RCC 7860 (cell line): Measurements from ENCODE around the gene DHX8.

Experiments used
- DNase-seq: peaks from one replicate; pipeline ENCODE4 v3.0.0-alpha.2; 2015; ENCODE audit warnings: low spot score
- FAIRE-seq: peaks from 2 replicates; lab custom pipeline; 2012; peaks lifted over from hg19 to GRCh38; lab: Jason Lieb, UNC

DHX8 gene

DNA sequence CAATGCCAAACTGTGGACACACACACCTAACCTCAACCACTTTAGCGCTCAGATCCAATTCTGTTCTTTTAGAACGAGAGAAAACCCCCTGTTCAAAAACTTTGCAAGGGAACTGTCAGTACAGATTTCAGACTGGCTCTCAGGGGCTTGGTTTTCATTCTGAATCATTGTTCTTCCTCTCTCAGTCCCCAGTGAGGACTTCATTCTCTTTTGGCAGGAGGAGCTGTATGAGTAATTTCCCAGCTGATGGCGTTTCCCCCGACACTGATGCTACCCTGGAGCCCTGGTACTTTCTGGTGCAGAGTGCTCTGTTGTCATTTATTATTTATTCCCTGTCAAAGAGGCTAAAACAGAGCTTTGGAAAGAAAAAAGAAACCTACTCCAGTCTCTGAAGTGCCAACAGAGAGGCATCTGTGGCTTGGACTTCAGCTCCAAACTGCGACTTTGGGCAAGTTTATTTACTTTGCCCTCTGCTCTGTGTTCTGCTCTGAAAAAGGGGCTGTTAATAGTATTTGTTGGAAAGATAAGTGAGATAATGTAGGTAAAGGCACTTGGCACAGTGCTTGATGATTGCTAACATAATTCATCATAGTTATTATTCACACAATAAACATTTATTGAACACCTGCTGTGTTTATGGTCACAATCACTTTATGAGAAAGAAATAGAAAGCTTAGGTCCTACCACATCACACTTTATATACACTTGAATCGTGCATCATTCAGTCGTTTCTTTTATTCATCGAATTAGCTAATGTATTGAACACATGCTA, 34.0 kb downstream of the DHX8 start:
- no peak for DNase-seq
- FAIRE-seq = no peak

GRCh38 chr17:43521389-43521788, 37.6 kb downstream of the DHX8 start:
- no peak for DNase-seq
- no peak for FAIRE-seq

- FAIRE-seq (no peak), DNase-seq (no peak)
Observed at GRCh38 chr17:43524945-43525575, 41.3 kb downstream of the DHX8 start.

DNA sequence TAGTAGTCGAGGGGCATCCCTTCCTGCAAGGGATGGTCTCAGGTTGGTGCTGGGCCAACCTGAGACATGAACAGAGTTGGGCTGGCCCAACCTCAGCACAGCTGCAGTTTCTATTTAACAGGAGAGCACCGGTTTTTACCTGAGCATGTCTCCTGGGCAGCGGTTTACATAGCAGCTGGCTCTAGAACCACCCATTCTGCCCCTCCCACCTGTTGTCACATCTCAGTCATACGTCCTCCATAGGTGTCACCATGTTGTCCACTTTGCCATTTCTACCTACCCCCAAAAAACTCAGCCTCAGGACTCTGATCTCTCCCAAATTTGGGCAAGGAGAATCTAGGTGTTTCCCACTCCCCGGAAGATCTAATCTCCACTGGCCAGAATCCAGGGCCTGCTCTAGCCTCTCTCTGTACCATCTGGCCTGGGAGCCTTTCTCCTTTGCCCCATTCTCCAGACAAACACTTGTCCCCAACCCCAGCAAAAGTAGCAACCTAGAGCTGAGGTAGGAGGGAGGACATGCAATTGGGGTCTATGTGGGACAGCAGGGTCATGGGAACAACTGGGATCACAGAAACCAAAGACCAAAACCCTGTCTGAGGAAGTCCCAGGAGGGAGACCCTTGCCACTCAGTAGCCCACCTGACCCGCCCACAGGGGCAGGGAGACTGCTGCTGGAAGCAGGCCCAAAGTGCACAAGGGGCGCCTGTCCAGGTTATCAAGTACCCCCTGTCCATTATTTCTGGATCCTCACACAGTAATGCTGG, 43.3 kb downstream of the DHX8 start:
- FAIRE-seq = no peak

DNA sequence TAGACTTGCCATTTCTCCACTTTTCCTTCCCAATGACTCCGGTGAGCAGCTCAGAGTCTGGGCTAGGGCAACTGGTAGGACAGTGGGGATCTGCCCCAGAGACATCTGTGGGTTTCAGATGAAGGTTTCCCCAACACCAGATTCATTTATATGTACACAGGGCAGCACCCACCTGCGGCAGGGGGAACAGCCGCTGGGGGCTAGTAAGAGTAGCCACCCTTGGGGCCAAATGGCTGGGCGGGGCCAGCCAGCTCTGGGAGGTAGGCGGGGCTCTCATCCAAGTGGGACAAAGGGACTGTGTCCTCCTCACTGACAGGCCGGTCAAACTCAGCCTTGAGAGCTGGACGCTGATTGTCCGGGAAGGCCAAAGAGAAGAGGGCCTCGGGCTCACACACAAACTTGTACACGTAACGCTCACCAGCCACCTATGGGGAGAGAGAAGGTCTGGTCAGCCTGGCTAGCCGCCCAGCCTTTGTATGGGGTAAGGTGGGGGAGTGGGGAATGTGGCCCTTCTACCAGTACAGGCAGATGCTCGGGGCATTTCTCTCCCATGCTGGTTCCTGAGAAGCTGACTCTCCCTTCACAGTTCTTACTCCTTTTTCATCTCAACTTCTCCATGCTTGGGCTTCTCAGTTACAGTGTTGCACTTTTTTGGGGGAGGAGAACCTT, 44.7 kb downstream of the DHX8 start:
- FAIRE-seq = no peak
- DNase-seq = no peak

More for the DNA sequence above, 43.3 kb downstream of the DHX8 start:
- no peak for DNase-seq

DNA sequence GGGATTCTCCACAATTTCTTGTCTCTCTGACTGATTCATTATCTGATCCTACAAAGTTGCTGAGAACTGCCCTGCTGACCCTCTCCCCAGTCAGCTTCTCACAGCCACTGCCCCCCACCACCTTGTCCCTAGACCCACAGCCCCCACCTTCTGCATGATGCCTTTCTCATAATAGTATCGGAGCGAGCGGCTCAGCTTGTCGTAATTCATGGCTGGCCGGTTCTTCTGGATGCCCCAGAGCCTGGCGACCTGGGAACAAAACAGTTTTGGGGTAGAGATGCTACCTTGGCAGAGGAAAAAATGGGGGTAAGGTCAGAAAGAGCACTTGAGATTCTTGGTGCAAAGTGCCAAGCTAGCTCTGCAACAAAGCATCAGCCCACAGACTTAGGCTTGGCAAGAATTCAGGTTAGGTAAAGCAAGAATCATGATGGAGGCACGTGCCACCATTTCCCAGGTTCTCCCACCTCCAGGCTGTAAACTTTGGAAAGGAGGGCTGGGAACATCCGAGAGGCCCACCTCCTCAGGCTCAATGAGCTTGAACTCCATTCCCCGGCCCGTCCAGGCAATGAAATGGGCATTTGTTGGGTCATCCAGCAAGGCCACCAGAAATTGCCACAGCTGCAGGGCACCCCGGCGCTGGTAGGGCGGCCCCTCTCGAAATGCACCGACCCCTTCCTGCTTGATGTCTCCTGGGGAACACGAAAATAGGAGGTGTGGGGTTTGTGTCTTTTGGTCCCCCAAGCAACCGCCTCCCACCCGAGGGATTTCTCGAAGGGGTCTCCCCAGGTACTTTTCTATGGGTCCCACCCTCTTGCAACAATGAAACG, 45.4 kb downstream of the DHX8 start:
- FAIRE-seq = no peak
- DNase-seq = no peak

DNA sequence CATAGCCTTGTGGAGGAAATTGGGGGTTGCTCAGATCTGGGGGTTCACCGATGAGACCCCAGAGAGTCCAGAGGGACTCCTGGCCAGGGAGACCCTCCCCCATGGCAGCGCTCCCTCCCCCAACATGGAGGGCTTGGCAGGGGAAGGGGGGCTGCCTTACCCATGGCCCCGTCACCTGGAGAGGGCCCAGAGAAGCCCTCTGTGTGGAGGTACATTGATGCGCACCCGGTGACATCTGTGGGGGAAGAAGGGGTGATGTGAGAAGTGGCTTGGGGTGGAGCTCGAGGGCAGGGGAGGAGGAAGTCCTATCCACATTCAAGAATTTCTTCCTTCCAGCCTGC, 46.1 kb downstream of the DHX8 start:
- FAIRE-seq (no peak), DNase-seq (no peak)

DNA sequence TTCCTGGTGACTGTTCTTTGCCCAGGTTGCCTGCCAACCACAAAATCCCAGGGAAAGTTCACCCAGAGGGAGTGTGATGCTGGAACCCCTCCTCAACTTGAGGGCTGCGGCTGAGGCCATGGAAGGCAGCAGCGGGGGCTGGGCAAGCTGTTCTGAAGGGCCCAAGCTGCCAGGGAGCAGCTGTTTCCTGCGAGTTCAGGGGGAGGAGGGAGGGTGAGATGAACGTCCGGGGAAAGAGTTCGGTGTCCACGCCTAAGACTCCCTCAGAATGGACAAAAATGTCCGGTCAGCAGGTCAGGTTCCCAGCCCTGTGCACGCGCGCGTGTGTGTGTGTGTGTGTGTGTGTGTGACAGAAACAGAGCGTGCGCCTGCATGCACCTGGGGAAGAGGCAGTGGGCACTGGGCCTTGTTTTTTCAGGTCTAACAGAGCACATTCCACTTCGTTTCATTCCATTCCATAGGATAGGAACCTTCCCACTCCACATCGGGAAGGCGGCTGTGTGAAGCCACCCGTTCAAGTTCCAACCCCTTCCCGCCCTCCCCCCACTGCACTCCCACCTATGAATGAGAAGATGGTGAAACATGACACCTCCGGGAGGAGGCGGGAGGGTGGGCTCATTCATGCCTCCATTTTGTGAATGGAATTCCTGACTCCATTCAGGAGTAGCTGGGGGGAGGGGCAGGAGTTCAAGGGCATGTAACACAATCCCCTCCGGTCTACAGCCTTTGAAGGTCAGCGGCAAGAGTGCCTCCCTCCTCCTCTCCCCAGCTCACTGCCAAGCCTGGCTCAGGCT, 46.7 kb downstream of the DHX8 start:
- FAIRE-seq (no peak), DNase-seq (no peak)

DNA sequence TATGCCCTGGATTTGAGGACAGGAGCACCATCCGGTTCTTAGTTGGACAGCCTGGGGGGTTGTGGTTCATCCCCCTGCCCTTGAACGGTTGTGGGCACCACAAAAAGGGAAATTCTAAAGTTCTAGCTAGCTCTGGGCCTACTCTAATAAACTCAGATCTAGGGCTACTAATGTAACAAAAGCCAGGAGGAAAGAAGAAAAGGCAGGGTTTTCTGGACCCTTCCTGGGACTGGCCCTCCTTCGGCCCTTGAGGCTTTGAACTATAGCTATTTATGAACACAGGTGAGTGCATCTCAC, 47.3 kb downstream of the DHX8 start:
- FAIRE-seq = no peak

DNA sequence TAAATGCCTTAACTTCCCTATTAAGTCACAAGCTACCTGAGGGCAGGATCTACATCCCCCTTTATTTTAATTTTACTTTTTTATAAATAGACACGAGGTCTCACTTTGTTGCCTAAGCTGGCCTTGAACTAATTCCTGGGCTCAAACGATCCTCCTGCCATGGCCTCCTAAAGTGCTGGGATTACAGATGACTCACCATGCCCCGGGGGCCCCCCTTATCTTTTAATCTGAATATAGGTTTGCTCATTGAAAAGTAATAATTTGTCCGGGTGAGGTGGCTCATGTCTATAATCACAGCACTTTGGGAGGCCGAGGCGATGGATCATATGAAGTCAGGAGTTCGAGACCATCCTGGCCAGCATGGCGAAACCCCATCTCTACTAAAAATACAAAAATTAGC, 48.2 kb downstream of the DHX8 start:
- no peak for FAIRE-seq
- DNase-seq = no peak

More for the DNA sequence above, 47.3 kb downstream of the DHX8 start:
- DNase-seq = no peak

DNA sequence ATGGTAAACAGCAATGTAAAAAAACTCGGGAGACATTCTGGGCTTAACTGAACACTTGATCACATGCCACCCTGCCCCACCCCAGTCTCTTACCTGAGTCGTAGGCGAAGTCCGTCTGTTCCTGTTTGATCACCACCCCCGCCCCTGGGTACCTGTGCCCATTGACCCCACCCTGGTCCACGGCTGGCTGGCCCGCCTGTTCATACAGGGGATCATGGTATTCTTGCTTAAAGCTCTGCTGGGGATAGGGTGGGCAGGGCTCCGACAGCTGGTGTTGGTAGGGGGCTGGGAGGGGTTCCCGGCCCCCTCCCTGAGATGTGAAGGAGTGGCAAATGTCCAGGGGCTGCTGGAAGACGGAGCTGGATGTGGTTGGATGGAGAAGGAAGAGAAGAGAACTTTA, 48.8 kb downstream of the DHX8 start:
- FAIRE-seq = no peak
- DNase-seq = no peak

DNA sequence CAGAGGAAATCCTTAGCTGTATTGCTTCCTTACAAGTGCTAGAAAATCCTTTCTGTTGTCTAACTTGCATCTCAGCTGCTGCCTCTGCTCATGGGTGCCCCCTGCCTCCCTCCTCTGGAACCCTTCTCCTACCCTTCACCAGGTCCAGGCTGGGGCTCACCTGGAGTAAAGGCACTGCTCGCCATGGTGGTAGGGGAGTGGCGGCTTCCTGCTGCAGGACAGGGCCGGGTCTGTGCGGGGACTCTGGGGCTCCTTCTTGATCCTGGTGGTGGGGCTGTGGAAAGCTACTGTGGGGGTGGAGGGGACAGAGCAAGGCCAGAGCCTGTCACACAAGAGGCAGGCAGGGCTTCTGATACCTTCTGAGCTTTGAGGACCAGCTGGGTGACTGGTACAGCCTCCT, 49.9 kb downstream of the DHX8 start:
- DNase-seq (no peak), FAIRE-seq (no peak)

GRCh38 chr17:43534909-43535308, 51.1 kb downstream of the DHX8 start:
- FAIRE-seq (no peak), DNase-seq (no peak)

DNA sequence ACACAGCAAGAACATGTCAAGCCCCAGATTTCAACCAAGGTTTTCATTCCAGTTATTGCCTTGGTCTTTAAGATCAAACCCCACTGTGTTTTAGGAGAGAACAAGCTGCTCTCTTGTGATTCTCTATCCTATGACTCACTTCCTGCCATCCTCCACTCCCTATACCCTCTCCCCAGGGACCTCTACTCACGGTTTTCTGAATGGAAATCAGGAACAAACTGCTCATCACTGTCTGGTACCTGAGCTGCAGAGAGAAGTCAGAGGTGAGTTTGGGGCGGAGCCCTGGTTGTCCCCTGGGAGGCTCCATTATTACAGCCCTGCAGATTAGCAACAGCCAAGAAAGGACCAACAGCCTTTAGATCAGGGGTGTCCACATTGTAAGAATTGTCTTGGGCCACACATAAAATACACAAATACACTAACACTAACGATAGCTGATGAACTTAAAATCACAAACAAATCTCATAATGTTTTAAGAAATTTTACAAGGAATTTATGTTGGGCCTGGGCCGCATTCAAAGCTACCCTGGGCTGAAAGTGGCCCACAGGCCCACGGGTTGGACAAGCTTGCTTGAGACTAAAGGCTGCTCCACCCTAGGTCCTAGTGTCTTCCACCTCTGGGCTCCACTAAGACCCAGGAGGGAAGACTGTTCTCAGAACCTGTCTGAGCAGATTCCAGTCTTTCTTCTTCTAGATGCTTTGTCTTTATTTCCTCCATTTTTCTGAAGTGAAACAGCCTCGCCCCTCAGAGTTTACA, 52.6 kb downstream of the DHX8 start:
- DNase-seq (no peak), FAIRE-seq (no peak)

DNA sequence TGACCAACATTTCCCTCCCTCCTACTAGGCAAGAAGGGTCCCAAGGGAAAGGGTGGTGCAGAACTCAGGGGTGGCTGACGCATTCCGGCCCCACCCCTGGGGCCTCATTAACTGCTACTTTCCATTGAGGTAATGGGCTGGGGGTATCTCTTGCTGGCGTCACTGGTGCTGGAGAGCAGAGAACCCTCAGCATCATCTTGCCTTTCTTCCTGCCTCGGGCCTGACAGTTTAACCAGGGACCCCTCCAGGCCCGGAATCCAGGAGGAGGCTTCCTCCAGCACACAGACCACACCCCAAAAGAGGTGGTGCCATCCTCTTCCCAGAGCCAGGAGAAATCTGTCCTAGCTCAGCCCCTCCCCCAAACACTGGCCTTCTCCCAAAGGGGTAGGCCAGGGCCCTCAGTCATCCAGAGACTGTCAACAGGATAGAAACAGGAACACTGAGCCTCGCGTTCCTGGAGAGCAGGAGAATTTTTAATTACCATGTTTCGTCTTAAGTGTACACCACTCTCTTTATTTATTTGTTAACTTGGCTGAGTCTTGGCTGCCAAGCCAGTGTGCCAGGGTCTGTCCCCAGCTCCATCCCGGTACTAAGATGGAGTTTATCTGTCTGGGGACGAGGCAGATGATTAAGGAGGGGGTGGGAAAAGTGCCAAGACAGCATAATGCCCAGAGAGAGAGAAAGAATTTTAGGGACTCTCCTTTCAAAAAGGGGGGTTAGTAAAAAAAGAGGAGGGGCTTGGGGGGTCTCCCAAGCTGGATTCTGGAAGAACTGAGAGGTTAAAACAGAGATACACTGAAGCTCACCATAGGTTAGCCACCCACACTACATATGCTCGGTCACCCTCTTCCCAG, 57.3 kb downstream of the DHX8 start:
- FAIRE-seq (no peak), DNase-seq (no peak)

GRCh38 chr17:43542859-43543258, 59.1 kb downstream of the DHX8 start:
- no peak for FAIRE-seq
- DNase-seq = no peak

GRCh38 chr17:43543300-43543699, 59.5 kb downstream of the DHX8 start:
- FAIRE-seq = no peak
- DNase-seq = no peak

DNA sequence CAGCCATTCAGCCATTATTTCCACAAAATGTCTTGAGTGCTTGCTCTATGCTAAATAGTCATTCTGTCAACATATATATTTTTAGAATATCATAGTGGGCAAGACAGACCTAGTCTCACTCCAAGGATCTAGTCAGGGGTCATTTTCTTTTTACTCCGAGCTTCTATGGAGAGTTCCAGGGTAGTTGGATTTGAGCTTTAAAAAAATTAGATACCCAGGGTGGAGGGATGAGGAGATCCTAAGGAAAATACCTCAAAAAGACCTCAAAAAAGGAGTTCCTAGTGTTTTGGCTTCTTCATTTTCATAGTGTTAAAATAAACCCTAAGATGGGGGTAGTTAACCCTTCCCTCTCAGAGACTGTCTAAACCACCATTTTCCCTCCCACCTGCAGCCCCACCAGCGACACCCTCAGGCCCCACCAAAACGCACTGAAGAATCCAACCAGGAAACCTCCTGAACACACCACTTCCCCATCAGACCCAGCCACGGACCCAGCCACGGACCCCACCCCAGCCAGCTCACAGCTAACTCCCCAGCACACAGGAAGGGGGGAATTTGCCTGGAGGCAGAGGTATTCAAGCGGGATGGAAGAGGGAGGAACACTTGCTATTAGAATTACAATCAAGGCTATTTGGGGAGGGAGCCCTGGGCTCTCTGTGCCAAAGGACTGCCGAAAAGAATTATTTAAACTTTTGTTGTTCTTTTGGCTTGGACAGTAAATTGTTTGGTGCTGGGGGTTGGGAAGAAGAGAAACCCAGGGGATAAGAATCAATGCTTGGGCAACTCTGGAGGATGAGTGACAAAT, 60.2 kb downstream of the DHX8 start:
- no peak for FAIRE-seq
- no peak for DNase-seq
